Nephron progenitor cell (in vitro differentiated cells): ENCODE data around the gene AAK1.

Experiments used
- DNase-seq: peaks from one replicate; pipeline ENCODE4 v3.0.0; 2021
- H3K27ac Mint-ChIP-seq: 2 replicates; pipeline ENCODE4 v1.8.0; 2021; ENCODE audit warnings: mild to moderate bottlenecking, moderate library complexity, mixed read lengths
- H3K27me3 Mint-ChIP-seq: 2 replicates; pipeline ENCODE4 v1.8.0; 2021; ENCODE audit warnings: mild to moderate bottlenecking, low read depth, mixed read lengths; ENCODE audit not compliant: poor library complexity
- H3K36me3 Mint-ChIP-seq: 2 replicates; pipeline ENCODE4 v1.8.0; 2021; ENCODE audit warnings: low read depth, mixed read lengths
- H3K4me1 Mint-ChIP-seq: 2 replicates; pipeline ENCODE4 v1.8.0; 2021; ENCODE audit warnings: mixed read lengths
- H3K4me3 Mint-ChIP-seq: 2 replicates; pipeline ENCODE4 v1.8.0; 2021; ENCODE audit warnings: mild to moderate bottlenecking, moderate library complexity, mixed read lengths
- H3K9me3 Mint-ChIP-seq: 2 replicates; pipeline ENCODE4 v1.8.0; 2021; ENCODE audit warnings: mild to moderate bottlenecking, moderate library complexity, mixed read lengths
- TF ChIP-seq, protein P1 (sequence below): fragments of 200-600 bp; sonication (generic); IDR thresholded peaks from 2 replicates; pipeline ENCODE4 v1.5.0; 2021; ENCODE audit warnings: antibody characterized with exemption

The AAK1 gene

DNA sequence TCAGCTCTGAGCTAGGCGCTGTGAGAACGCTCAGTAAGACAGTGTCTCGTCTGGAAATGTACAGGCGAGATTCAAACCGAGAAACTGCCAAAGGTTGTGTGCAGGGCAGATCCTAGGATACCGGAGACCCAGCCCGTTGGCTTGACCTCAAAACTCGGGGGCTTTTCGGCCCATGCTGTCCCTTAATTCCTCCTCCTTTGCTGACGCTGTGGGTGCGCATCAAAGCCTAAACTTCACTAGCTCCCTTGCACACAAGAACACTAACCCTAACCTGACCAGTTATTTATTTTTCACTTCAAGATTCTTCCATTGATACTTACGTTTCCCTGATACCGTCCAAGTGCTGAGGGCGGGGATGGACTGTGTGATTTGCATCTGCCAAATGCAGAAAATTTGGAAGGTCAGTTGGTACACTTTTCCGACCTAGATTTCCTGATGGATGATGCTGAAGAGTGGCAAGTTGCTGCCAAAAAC lies 1.0 kb upstream of the AAK1 start:
- Mint-ChIP-seq H3K36me3 (no peaks in the 10 kb centered on the region), H3K27ac (no peak overlapping the region), H3K4me3 (peak overlapping the region; percentile 98), H3K4me1 (peaks cover 49% of the 10 kb centered on the region), H3K9me3 (no peaks in the 10 kb centered on the region), H3K27me3 (peaks cover 2% of the 10 kb centered on the region)
- TF ChIP-seq, protein P1, sequence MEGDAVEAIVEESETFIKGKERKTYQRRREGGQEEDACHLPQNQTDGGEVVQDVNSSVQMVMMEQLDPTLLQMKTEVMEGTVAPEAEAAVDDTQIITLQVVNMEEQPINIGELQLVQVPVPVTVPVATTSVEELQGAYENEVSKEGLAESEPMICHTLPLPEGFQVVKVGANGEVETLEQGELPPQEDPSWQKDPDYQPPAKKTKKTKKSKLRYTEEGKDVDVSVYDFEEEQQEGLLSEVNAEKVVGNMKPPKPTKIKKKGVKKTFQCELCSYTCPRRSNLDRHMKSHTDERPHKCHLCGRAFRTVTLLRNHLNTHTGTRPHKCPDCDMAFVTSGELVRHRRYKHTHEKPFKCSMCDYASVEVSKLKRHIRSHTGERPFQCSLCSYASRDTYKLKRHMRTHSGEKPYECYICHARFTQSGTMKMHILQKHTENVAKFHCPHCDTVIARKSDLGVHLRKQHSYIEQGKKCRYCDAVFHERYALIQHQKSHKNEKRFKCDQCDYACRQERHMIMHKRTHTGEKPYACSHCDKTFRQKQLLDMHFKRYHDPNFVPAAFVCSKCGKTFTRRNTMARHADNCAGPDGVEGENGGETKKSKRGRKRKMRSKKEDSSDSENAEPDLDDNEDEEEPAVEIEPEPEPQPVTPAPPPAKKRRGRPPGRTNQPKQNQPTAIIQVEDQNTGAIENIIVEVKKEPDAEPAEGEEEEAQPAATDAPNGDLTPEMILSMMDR: no peak
- no peak for DNase-seq

DNA sequence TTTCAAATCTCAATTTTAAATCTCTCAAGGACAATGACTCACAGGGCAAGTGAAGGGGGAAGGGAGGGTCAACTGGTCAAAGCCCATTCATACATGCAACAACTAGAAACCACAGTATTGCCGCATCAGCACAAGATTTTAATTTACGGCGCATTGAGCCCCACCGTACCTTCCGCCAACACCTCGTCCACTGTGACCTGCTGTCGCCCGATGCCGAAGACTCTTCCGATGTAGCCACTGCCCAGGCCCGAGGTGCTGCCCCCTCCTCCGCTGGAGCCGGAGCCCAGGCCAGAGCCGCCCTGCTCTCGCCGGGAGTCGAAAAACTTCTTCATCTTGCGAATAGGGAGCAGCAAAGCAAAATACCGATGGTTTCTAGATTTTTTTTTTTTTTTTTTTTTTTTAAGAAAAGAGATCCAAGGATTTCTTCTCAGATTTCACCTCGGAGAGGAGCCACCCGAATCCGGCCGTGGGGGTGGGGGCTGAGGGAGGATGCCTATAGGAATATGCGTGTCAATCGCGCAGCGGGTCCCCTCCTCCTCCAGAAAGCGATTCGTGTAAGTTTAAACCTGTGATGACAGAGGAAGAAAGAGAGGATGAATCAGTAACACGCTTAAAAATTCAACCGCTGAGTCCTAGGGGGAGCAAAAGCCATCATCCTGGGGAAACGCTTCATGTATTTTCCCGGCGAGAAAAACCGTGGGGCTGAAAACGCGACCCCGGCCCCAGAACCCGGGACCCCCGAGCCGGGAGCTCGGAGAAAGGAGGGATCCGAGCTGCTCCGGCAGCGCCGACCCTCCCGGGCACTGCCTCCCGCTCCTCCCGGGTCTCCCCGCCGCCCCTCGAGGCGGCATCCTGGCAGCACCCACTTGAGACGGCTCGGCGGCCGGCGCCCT lies 584 bp downstream of the AAK1 start:
- Mint-ChIP-seq H3K27ac (peak overlapping the region; percentile 99), H3K4me3 (peak overlapping the region; percentile 98), H3K9me3 (no peaks in the 10 kb centered on the region), H3K27me3 (peaks cover 2% of the 10 kb centered on the region), H3K4me1 (peaks cover 57% of the 10 kb centered on the region), H3K36me3 (no peaks in the 10 kb centered on the region)
- TF ChIP-seq, protein P1: no peak
- peak; percentile 67 for DNase-seq

DNA sequence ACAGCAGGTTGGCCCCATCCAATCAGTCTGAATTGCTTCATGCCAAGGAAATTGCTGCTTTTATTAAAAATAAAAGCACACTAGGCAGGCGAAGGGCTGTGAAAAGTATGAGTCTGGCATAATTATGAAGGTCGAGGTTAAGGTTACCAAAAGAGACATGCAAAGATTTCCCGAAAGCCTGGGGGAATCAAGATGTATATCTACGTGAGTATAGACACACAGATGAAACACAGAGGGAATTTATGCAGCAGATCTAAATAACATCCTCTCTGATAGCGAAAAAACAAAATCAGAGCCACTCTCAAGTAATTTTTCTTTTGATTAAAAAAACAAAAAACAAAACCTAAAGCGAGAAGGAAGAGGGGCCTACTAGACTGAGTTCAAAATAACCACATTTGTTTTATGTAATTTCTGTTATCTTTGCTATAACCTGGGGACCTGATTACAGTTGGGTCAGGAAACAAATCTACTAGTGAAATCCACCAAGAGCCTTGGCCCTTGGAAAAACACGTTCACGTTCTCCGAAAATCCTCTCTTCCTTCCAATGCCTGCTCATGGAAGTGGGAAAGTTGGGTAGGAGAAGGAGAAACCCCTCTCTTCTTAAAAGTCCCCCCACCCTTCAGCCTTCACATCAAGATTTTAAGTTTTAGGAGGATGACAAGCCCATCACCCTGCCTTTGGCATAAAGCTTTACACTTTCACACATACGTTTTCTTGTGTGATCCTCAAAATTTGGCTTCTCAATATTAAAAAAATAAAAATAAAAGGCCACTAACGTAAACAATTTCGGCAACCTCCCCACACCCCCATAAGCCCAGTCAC lies 1.4 kb downstream of the AAK1 start:
- H3K27ac Mint-ChIP-seq: peak overlapping the region; percentile 73
- H3K36me3 Mint-ChIP-seq: peaks cover 3% of the 10 kb centered on the region
- H3K27me3 Mint-ChIP-seq: peaks cover 2% of the 10 kb centered on the region
- TF ChIP-seq, protein P1: no peak
- no peaks in the 10 kb centered on the region for H3K9me3 Mint-ChIP-seq
- H3K4me1 Mint-ChIP-seq: peaks cover 58% of the 10 kb centered on the region
- H3K4me3 Mint-ChIP-seq: peak overlapping the region; percentile 98
- no peak for DNase-seq

DNA sequence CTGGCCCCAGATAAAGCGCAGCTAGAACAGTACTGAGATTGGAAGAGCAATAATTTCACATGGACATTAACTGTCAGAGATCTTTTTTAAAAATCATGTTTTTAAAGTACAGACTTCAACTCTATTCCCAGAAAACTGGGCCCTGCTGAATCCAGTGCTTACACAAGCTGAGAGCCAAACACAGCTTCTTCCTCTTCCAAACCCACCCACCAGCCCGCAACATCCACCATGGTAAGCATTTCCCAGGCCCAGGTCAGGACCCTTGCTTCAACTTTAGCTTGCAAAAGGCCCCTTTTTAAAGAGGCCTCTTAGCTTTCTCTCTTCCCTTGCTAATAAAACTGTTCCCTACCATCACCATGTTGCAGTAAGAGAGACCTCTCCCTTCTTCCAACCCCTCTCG lies 2.1 kb downstream of the AAK1 start:
- peaks cover 58% of the 10 kb centered on the region for H3K4me1 Mint-ChIP-seq
- no peaks in the 10 kb centered on the region for H3K9me3 Mint-ChIP-seq
- H3K27ac Mint-ChIP-seq: peak overlapping the region; percentile 52
- peaks cover 2% of the 10 kb centered on the region for H3K27me3 Mint-ChIP-seq
- peaks cover 5% of the 10 kb centered on the region for H3K36me3 Mint-ChIP-seq
- H3K4me3 Mint-ChIP-seq: peak overlapping the region; percentile 98
- TF ChIP-seq, protein P1: no peak
- DNase-seq: no peak

DNA sequence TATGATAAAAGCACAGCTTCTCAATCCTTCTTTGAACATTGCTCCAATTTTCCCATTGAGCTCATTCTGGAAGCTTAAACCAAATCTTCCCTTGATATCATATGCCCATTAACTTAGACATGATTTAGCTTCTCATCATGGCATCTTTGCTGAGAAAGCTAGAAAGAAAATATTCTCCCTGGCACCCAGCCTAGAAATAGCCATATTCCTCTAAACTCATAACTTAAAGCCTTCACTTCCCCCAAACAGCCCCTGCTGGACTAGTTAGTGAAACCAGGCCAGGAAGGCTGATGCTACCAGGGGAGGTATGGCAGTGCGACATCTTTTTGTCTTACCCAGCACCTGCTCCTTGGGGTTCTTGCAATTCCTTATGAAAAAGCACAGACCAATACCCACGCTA lies 4.3 kb downstream of the AAK1 start:
- TF ChIP-seq, protein P1: no peak
- no peak overlapping the region for H3K27ac Mint-ChIP-seq
- H3K4me1 Mint-ChIP-seq: peaks cover 44% of the 10 kb centered on the region
- no peak overlapping the region for H3K4me3 Mint-ChIP-seq
- H3K9me3 Mint-ChIP-seq: no peaks in the 10 kb centered on the region
- peaks cover 2% of the 10 kb centered on the region for H3K27me3 Mint-ChIP-seq
- H3K36me3 Mint-ChIP-seq: peaks cover 5% of the 10 kb centered on the region
- DNase-seq: no peak
